Activated naive CD4-positive, alpha-beta T cell treated with anti-CD3 and anti-CD28 coated beads, Interleukin-2, amount 50 U/mL, for 16 hours (primary cell): Measurements from ENCODE around the gene C15orf62.

Source experiments
- DNase-seq: peaks from one replicate; pipeline ENCODE4 v3.0.0-alpha.2; 2020

The C15orf62 gene

GRCh38 chr15:40756938-40757337 is 12.8 kb upstream of the C15orf62 start:
- DNase-seq: no peak

- DNase-seq: no peak
These were observed 9.8 kb upstream of the C15orf62 start for GRCh38 chr15:40759961-40760360.

- DNase-seq: peak; percentile 38
These were observed 6.6 kb upstream of the C15orf62 start for GRCh38 chr15:40762919-40763800.

GRCh38 chr15:40763801-40764628 is 5.8 kb upstream of the C15orf62 start, which contains the start of gene GCHFR:
Gene GCHFR (plus strand): TSS chr15:40764068. CDS start chr15:40764181, 113 bp downstream.
- DNase-seq: peak; percentile 73

GRCh38 chr15:40764629-40765103 is 5.1 kb upstream of the C15orf62 start:
- DNase-seq: no peak

- DNase-seq: no peak
These were observed 3.5 kb upstream of the C15orf62 start for GRCh38 chr15:40766194-40766815.

GRCh38 chr15:40766906-40767837 is 2.6 kb upstream of the C15orf62 start:
- DNase-seq: no peak

- DNase-seq: no peak
These were observed 1.8 kb upstream of the C15orf62 start for GRCh38 chr15:40767838-40768500.

- no peak for DNase-seq
These were observed 1.1 kb upstream of the C15orf62 start for GRCh38 chr15:40768521-40769273.

GRCh38 chr15:40770147-40770721 is 454 bp downstream of the C15orf62 start:
- DNase-seq: no peak

- no peak for DNase-seq
These were observed 1.5 kb downstream of the C15orf62 start for GRCh38 chr15:40771242-40771641.

GRCh38 chr15:40772014-40772413 is 2.2 kb downstream of the C15orf62 start:
- DNase-seq: no peak

GRCh38 chr15:40773496-40773895 is 3.7 kb downstream of the C15orf62 start:
- no peak for DNase-seq

- DNase-seq: no peak
These were observed 4.1 kb downstream of the C15orf62 start for GRCh38 chr15:40773902-40774301.

- no peak for DNase-seq
These were observed 5.2 kb downstream of the C15orf62 start for GRCh38 chr15:40775007-40775406.

- DNase-seq: no peak
These were observed 6.2 kb downstream of the C15orf62 start for GRCh38 chr15:40775740-40776536.

- no peak for DNase-seq
These were observed 6.9 kb downstream of the C15orf62 start for GRCh38 chr15:40776537-40777141.

GRCh38 chr15:40782609-40783227 is 12.9 kb downstream of the C15orf62 start:
- peak; percentile 81 for DNase-seq
